Lower leg skin (tissue), 4 donors: ENCODE data around the gene RFC4. TPM values are rescaled to one million over a fixed set of nuclear protein-coding genes. Genes with fewer than 3 reads are reported as not detected.
"Not testable (repeated sequence)": the region's sequence is repeated elsewhere in the genome, so short reads cannot be mapped to it uniquely, and the experiment has no call there.

Source experiments
- DNase-seq, 2 donors: peaks; one replicate each; pipeline ENCODE4 v3.0.0-alpha.2; 2019; ENCODE audit warnings: low spot score in 2 of 2
- H3K4me3 ChIP-seq: fragments of 200-600 bp; sonication (generic); 2 replicates; pipeline ENCODE4 v1.5.1; 2017; ENCODE audit warnings: mild to moderate bottlenecking, low read depth; ENCODE audit not compliant: poor library complexity, severe bottlenecking
- CTCF ChIP-seq, 3 donors: fragments of 450-650 bp; IDR thresholded peaks; one replicate each; pipeline ENCODE4 v1.5.1; 2016; ENCODE audit warnings: antibody characterized with exemption in 3 of 3, mild to moderate bottlenecking in 3 of 3, moderate library complexity in 2 of 3
- POLR2A ChIP-seq, 2 donors: fragments of 450-650 bp; IDR thresholded peaks; one replicate each; pipeline ENCODE4 v1.6.1; 2016 to 2017; ENCODE audit warnings: antibody characterized with exemption in 2 of 2, mild to moderate bottlenecking in 1 of 2, moderate library complexity in 1 of 2
- WGBS, 2 donors: methylation state at CpG; one replicate each; pipeline ENCODE4 v1.1.5; 2018; 5-methylcytosine and 5-hydroxymethylcytosine counted together
- intact Hi-C: fragments of 100-400 bp; cut with DNase I; formaldehyde crosslinking; loops from one replicate; pipeline ENCODE4 v1.15.0; 2023; ENCODE audit warnings: low total_unique reads
- total RNA-seq, 4 donors: library from RNA; depleted of rRNA; stranded (reverse); fragments of >200 nt; gene quantifications; one replicate each; pipeline ENCODE4 v1.1.0, GENCODE V29; 2016

Gene RFC4
- total RNA-seq, 4 donors from 2014 or later = 6.3 to 14.0 (median 10.5) TPM

GRCh38 chr3:186821429-186822387 lies 15.4 kb upstream of the RFC4 start:
- intact Hi-C loops = loop anchor here (10.0 kb wide), 1 partner anchor 207 kb away; the partner anchor contains the start of gene AHSG
- TF ChIP-seq POLR2A (IDR thresholded peaks at IDR 0.05) = no peak
- H3K4me3 ChIP-seq = no peak overlapping the region
- WGBS, 2 donors = 48 to 50% methylated on average over 11 of the region's 11 CpGs
- DNase-seq = peak in 1 of 2 donors; percentile 14

GRCh38 chr3:186818956-186819355 lies 12.7 kb upstream of the RFC4 start:
- TF ChIP-seq POLR2A (IDR thresholded peaks at IDR 0.05) = no peak
- TF ChIP-seq CTCF (IDR thresholded peaks at IDR 0.05) = no peak
- H3K4me3 ChIP-seq = no peak overlapping the region
- intact Hi-C loops = no loop called here
- 83 to 88% methylated on average over 1 of the region's 1 CpG for WGBS, 2 donors
- no peak for DNase-seq

- DNase-seq = no peak
- no peak overlapping the region for H3K4me3 ChIP-seq
- no peak for TF ChIP-seq POLR2A (IDR thresholded peaks at IDR 0.05)
- TF ChIP-seq CTCF (IDR thresholded peaks at IDR 0.05) = no peak
- intact Hi-C loops = no loop called here
- WGBS, 2 donors = 87 to 89% methylated on average over 5 of the region's 5 CpGs
Observed at GRCh38 chr3:186818516-186818915, 12.2 kb upstream of the RFC4 start.

- 97 to 100% methylated on average over 1 of the region's 1 CpG for WGBS, 2 donors
- no peak overlapping the region for H3K4me3 ChIP-seq
- TF ChIP-seq CTCF (IDR thresholded peaks at IDR 0.05) = no peak
- TF ChIP-seq POLR2A (IDR thresholded peaks at IDR 0.05) = no peak
- no peak for DNase-seq
- intact Hi-C loops = no loop called here
Observed at GRCh38 chr3:186815435-186815834, 9.2 kb upstream of the RFC4 start.

GRCh38 chr3:186814100-186814499 lies 7.8 kb upstream of the RFC4 start:
- DNase-seq = no peak
- H3K4me3 ChIP-seq = no peak overlapping the region
- no peak for TF ChIP-seq POLR2A (IDR thresholded peaks at IDR 0.05)
- TF ChIP-seq CTCF (IDR thresholded peaks at IDR 0.05) = no peak
- intact Hi-C loops = no loop called here
- 63 to 66% methylated on average over 4 of the region's 4 CpGs for WGBS, 2 donors

GRCh38 chr3:186811313-186811712 lies 5.0 kb upstream of the RFC4 start:
- WGBS, 2 donors = 88 to 92% methylated on average over 7 to 18 of the region's 29 CpGs
- intact Hi-C loops, H3K4me3 ChIP-seq, DNase-seq: not testable (repeated sequence)
